ENCODE results near the gene TMEM254.
A peak's percentile ranks its signal among the peaks of the same experiment; 100 is the strongest.
"Not testable (repeated sequence)": the region's sequence is repeated elsewhere in the genome, so short reads cannot be mapped to it uniquely, and the experiment has no call there.

The TMEM254 gene, protein sequence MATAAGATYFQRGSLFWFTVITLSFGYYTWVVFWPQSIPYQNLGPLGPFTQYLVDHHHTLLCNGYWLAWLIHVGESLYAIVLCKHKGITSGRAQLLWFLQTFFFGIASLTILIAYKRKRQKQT

GRCh38 chr10:80078448-80079311 is at the start of gene TMEM254:
Gene TMEM254 (plus strand): TSS chr10:80078665. CDS start chr10:80078700, 35 bp downstream.
- peak; percentile 75 for DNase-seq

- not testable (repeated sequence) for DNase-seq
Observed at GRCh38 chr10:80029205-80029604, 49.3 kb upstream of the TMEM254 start.

GRCh38 chr10:80029865-80030264 is 48.6 kb upstream of the TMEM254 start:
- DNase-seq: not testable (repeated sequence)

GRCh38 chr10:80032503-80032902 is 46.0 kb upstream of the TMEM254 start:
- DNase-seq: no peak

DNA sequence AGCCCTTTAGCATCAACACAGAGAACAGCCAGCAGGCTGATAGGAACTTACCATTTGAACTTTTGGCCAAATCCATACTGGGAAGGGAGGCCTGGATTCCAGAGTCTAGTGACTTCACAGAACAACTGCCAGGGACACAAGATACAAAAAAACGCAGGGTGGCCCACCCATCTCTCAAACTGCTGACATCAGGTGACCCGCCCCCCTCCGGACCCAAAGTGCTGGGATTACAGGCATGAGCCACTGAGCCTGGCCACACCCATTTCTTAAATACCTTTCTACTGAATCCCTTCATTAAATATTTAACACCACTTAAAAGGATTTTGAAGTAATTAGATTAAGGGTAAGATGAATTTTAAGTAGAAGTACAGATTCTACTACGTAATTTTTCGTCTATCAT is 43.7 kb upstream of the TMEM254 start:
- not testable (repeated sequence) for DNase-seq

DNA sequence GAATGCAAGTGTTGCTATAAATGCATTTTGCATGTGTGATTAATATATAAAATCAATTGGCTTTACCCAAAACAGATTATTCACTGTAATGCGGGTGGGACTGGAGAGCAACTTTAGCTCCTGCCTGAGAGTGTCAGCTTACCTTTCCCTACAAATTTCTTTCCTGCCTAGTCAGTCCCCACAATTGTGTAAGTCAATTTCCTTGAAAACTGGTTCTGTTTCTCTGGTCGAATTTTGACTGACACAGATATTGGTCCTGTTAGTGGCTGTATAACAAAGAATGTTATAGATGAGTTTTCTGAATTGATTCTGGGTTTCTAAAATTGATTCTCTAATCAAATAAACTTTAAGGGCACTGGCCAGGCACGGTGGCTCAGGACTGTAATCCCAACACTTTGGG is 43.0 kb upstream of the TMEM254 start:
- DNase-seq: not testable (repeated sequence)

GRCh38 chr10:80036921-80037500 is 41.5 kb upstream of the TMEM254 start:
- not testable (repeated sequence) for DNase-seq

- DNase-seq: not testable (repeated sequence)
Observed at GRCh38 chr10:80038226-80038625, 40.2 kb upstream of the TMEM254 start.

DNA sequence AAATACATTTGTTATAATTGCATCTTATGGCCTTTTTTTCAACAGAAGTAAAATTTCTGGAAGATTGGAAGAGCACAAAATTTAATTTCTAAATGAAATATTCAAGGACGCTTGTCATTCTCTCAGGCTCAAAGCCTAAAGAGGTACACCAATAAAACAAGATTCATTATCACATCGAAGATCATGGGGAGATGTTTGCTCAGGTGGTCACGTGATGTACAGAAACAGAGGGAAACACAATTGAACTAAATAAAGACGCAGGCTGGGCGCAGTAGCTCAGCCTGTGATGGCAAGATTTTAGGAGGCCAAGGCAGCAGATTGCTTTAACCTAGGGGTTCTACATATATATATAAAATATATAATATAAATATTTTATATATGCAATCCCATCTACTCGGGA is 37.3 kb upstream of the TMEM254 start:
- DNase-seq: no peak

GRCh38 chr10:80044935-80045334 is 33.5 kb upstream of the TMEM254 start:
- not testable (repeated sequence) for DNase-seq

DNA sequence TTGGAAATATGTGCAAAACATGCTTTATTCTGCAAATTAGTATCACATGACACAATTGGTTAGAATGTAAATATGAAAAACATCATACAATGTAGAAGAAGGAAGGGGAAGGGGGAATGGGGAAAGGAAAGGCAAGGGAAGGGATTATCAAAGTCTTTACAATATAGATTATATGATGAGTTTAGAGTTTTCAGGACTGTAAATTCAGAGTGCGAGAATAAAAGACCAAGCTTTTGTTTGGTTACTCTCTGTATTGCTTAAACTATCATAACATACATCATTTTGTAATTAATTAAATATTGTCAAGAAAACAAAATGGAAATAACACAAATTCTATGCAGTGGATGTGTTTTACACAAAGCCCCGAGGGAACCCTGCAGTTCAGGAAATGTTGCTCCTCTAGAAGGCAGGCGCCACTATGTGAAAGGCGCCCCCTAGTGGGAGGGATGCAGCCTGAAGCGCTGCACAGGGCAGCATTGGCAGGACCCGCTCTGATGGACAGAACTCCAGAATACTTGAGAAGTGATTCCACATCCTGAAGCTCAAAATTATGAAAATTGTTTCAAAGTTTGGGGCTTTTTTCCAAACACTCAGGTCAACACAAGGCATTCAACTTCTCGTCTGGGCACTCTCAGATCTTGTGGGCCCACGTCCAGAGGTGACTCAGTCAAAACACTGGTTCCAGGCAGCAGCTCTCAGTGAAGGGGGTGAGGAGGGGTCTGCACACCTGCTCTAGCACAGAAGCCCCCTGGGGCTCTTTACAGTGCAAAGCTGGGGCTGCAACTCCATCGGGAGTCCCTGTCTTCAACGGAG is 31.6 kb upstream of the TMEM254 start:
- peak; percentile 4 for DNase-seq

DNA sequence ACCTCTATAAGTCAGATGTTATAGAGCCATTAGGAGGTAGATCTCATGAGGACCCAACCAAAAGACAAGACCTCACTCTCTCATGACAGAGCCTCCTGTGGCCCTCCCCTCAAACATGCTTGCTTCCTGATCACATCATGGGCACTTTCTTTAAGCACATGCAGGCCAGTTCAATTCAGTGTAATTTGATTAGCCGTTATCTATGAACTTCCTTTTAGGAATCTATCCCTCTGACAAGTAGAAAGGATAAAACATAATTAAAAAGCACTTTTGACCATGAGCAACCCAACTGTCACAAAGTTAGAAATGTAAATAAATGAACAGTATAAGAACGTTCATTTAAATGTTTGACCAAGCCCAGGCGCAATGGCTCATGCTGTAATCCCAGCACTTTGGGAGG is 27.7 kb upstream of the TMEM254 start:
- DNase-seq: no peak

GRCh38 chr10:80051993-80052392 is 26.5 kb upstream of the TMEM254 start:
- DNase-seq: no peak

GRCh38 chr10:80055760-80056159 is 22.7 kb upstream of the TMEM254 start:
- no peak for DNase-seq

DNA sequence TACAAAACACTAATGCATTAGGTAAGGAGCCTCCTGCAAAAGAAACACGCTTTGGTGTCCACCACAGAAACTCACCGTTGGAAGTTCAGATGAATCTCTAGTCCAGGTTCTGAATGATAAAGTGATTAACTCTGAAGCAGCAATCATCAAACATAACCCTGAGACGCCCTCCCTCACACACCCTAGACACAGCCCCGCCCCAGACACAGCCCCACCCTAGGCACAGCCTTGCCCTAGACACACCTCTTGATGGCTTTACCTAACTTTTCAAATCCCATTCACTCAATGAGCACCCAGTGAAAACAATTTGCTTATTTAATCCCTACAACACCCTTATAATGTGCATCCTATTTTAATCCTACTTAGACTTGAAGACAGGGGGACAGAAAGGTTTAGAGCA is 21.3 kb upstream of the TMEM254 start:
- no peak for DNase-seq

DNA sequence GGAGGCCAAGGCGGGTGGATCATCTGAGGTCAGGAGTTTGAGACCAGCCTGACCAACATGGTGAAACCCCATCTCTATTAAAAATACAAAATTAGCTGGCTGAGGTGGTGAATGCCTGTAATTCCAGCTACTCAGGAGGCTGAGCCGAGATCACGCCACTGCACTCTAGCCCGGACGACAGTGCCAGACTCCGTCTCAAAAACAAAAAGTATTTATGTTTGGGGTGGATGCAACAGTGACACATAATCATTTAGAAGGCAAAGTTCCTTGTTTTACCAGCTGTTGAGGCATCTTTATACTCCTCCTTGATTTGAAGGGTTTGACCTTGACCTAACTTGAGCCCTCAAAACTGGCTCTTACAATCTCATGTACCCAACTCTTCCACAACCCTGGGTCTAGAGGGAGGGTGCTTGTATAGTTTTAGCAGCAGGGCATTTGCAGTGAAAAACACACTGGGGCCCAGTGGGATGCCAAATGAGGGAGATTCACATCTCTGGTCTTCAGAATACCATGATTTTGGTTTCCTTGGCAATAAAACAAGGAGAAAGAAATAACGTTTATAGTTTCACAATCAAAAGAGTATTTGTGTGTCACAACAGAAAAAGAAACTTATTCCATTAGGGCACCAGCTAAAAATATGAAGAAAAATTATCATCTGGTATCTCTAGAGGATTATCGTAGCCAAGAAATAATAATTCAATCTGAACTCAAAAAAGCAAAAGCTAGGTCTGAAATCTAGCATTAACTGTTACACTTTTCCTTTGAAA is 14.2 kb upstream of the TMEM254 start:
- no peak for DNase-seq

DNA sequence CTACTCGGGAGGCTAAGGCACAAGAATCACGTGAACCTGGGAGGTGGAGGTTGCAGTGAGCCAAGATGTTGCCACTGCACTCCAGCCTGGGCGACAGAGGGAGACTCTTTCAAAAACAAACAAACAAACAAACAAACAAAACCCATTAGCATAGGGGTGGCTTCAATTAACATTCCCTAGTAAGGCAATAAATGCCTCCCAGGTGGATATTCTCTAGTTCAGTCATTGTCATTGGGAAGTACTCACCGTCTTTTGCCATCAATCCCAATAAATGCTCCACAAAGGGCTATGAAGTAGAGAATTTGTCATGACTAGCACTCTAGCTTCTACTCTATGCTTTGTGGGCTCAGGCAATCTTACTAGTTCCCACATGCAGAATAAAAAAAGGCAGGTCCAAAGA is 11.7 kb upstream of the TMEM254 start:
- DNase-seq: no peak

GRCh38 chr10:80067821-80068220 is 10.6 kb upstream of the TMEM254 start:
- not testable (repeated sequence) for DNase-seq

GRCh38 chr10:80068270-80068669 is 10.2 kb upstream of the TMEM254 start:
- DNase-seq: no peak

- DNase-seq: no peak
Observed at GRCh38 chr10:80070057-80070456, 8.4 kb upstream of the TMEM254 start.

- no peak for DNase-seq
Observed at GRCh38 chr10:80072584-80072983, 5.9 kb upstream of the TMEM254 start.

- DNase-seq: no peak
Observed at GRCh38 chr10:80075781-80076180, 2.7 kb upstream of the TMEM254 start.
